ENCODE measurements around the gene YBX1.

YBX1 gene

GRCh38 chr1:42735477-42736105 lies 53.4 kb downstream of the YBX1 start:
- DNase-seq, result no peak

- DNase-seq, result no peak
Measured at GRCh38 chr1:42736152-42736551, 53.9 kb downstream of the YBX1 start.

DNA sequence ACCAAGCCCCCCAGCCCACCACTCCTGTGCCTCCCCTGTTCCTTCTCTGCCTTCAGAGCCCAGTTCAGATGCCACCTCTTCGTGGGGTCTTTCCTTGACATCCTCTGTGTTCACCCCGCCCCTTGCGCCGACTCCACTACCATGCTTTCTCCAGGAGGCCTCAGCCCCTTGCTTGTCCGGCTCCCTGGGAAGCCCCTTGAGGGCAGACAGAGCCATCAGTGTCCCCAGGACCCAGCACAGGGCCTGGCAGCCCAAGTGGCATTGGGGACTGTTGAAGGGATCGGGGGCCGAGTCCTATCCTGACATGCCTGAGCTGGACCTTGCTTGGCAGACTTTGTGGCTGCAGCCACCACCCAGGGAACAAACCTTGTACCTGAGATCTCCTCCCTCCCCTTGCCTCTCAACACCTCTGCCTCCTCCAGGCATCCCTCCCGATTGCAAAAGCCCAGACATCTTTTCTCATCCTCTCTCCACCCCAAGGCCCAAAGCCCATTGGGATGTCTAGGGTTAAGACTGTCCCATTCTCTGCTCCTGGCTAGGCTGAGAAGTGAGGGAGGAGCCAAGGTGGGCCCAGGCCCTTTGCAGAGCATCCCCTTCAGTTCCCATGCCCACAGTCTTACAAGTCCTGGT lies 54.5 kb downstream of the YBX1 start:
- no peak for DNase-seq

DNA sequence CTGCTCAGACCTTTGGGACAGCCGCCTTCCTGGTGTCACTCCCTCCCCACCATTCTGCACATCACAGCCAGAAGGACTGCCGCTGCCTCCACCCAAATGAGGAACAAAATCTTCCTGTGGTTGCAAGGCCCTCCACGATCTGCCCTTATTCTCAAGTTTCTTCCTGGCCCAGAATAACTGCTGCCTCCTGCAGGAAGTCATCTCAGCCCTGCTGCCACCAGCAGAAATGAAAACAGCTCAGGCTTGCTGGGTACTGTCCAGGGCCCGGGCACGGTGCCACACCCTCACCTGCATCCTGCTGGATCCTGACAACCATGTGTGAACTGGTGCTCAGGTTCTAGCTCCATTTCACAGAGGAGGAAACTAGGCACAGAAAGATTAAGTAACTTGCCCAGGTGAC lies 55.0 kb downstream of the YBX1 start:
- peak; percentile 69 for DNase-seq

GRCh38 chr1:42737986-42738677 lies 55.9 kb downstream of the YBX1 start:
- no peak for DNase-seq

DNA sequence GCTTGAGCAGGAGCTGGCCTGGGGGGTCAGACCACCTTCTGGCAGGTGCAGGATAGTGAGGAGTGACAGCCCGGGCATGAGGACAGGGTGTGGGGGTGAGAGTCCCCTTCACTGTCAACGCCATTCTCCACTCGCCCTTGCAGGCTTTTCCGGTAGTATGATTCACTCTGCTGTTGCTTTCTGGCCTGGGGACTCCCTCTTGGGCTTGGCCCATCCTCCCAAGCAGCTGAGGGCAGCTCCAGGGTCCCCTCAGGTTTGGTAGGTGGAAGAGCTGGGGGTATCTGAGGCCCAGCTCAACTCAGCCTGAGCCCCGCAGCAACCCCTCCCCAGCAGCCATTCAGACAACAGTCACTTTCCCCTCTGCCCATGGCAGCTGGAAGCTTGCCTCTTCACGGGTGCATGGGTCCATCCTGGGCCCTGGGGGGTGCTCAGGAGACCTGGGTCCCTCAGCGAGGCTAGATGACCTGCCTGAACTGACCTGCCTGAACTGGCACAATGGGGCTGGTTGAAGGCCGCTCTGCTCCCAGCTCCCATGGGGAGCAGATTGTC lies 56.5 kb downstream of the YBX1 start:
- DNase-seq, result no peak

DNA sequence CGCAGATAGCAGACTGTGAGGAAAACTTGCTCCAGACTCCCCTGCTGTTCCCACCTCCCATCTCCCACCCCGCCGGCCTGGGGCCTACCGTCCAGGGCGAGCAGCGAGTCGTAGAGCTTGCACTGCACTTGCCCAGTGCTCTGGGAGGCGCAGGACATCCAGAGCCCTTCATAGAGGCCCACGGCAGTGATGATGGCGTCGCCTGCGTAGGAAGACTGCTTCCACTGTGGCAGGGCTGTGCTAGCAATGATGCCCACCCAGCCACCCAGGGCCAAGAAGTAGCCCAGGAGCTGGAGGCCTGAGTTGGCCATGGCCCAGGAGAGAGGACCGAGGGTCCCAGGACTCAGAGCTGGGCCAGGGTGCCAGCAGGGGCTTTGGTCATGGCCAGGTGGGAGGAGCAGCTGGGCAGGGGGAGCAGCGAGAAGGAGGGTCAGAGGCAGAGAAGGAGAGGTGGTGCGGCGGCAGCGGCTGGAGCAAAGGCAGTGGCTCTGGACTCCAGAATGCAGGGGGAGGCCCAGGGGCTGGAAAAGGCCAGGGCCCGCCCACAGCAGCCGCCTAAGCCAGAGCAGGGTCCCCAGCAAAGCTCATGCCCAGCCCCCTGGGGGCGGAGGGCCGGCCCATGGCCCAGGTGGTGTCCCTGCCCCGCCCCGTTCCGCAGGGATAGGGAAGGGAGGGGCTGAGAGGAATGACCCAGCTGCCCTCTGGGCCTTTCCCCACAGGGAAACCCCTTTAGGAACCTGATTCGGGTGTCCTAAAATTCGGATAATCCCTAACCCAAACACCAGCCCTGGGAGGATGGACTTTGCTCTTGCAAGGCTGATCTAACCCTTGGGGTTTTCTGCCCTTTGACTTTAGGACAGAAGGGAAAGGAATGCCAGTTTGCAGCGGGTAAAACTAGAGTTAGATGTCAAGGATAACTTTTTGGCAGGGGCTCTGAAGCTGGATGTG lies 57.8 kb downstream of the YBX1 start, which contains the start of gene CLDN19:
Gene CLDN19, minus strand, starts transcription at position 484 of the 948 bp plus-strand sequence. Its CDS starts 173 bp downstream, at position 311.
- no peak for DNase-seq

DNA sequence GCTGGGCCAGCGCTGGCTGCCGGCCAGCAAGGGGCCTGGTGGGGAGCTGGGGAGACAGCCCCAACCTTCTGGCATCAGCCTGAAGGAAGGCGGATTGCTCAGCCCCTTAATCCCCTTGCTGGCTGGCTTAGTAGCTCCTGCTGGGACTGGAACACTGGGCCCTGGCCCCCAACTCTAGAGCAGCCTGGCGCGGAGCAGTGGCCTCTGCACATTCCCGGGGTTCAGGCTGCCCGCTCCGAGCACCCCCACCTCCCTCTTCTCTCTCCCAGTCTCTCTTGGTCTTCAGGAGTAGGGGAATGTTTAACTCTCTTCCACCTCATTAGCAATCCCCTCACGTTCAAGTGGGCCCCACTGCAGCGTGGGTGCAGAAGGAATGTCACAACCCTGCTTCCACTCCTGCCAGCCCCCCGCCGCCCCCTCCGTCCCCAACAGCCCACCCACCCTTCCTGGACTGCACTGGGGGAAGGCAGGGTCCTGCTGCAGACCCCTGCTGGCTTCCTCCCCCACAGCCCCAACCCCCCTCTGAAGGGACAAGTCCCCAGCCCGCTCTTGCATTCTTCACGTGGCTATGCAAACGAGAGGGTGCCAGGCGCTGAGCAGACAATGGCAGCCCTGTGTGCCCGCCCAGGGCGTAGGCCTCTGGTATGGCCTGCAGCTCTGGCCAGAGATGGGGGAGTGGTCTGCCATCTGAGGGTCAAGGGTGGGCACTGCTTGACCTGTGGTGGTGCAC lies 58.8 kb downstream of the YBX1 start:
- no peak for DNase-seq

- DNase-seq, result no peak
Measured at GRCh38 chr1:42741706-42742105, 59.5 kb downstream of the YBX1 start.

DNA sequence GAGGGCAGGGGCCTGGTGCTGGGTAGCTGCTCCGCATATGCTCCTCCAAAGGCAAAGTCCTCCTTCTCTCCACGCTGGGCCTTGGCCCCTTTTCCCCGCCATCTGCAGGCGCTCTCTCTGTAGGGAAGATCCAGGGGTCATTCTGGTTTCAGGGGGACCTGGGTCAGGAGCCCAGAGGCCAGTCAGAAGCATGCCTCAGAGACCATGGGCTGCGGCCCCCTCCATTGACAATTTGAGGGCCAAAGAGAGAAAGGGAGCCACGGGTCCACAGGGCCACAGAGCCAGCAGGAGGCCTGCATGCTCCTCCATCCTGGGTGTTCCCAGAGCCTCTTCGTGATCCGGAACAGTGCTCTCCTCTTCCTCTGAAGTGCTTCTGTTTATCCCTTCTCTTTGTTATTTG lies 59.9 kb downstream of the YBX1 start:
- no peak for DNase-seq

DNA sequence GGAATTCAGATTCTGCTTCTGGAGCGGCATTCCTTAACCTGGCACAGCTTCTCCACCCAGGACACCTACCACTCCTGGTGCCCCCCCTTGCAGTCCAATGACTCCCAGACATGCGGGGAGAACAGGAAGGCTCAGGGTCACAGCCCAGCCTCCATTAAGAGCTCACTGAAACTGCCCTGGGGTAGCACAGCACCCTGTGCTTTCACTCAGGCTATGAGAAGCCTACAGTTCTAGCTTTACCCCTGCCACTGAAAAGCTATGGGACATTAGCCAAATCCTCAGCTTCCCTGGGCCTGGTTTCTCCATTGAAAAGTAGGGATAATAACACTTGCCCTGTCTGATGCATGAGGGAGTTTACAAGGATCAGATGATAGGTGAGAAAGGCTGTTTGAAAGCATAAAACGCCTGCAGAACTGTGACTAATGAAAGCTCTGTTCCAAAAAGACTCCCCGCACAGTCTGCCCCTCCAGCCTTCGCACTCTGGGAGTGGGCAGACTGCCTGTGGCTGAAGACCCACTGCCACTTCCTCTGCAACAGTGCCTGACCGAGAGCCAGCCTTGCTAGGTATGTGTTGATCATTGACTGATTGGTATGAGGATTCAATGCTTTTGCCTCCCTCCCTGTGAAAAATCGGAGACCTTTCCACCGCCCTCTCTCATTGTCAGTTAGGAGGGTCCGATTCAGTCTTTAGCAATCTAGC lies 60.5 kb downstream of the YBX1 start:
- no peak for DNase-seq

DNA sequence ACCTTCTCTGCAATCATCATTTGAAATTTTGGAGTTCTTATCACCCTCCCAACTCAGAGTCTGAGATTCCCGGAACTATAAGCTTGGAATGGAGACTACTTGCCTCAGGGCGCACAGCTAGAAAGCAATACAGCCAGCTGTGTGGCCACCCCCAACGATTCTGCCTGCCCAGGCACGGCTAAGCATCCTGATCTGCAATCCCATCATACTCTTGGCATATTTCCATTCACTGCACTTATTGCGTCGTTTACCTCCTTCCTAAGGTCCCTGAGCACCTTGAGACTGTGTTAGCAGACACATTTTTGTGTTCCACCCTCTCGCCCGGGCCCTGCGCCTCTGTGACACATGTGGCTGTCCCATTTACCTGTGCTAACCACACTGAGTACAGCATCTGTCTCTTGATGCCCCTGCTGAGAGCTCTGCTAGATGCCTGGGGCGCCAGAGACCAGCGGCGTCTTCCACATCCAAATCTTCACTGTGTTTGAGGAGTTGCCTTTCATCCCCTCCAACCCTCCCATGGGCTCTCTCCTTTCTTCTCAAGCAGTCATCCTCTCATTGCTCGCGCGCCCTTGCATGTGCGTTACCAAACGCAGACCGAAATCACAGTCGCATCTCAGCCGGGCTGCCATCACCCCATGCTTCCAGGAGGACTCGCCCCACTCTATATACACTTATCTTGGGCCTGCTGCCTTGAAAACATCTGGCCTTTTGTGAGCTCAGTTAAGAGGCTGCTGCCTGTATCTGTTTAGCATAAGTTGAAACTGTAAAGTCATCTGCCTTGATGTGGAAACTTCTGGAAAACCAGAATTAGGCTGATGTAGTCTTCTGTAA lies 61.3 kb downstream of the YBX1 start:
- no peak for DNase-seq

- DNase-seq, result no peak
Measured at GRCh38 chr1:42744148-42744413, 61.9 kb downstream of the YBX1 start.

DNA sequence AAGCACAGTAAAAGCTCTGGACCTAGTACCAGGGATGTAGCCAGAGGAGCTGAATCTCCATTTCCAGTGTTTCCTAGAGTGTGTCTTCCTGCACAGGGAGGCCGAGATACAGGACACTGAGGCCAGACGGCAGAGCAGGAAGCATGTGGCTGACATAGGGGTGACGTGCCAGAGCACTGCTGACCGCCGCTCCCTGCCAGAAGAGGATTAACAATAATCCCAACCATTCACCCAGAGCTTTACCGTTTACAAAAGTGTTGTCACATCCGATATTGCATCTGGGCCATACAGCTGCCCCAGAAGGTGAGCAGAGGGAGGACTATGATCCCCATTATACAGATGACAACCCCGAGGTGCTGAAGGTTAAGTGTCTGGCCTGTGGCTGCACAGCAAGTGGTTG lies 63.6 kb downstream of the YBX1 start:
- no peak for DNase-seq

DNA sequence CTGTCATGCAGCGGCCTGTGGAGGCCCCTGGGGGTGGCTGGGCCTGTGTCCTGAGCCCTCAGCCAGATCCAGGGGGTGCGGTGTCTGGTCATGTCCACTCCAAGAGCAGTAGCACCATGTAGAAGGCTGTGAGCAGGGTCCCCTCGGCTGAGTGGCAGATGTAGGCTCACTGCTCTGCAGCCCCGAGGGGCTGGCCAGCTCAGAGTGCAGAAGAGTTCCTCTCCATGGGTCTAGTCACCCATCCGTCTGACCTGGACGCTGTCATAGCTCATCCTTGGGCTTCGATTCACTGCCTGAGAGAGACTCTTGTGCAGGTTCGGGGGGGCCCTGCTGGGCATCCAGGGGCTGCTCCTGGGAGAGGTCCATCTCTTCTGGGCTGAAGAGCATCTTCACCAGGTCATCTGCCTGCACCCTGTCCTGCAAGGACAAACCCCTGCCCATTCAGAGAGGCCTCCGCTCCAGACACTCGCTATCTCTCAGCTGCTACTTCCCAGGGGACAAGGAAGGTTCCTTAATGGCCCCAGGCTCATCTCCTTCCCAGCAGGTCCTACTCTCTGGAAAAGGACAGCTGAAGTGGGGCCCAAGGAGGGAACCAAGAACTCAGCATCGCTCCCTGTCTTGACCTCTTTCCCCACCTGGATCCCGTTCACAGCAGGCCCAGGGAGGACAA lies 64.4 kb downstream of the YBX1 start:
- DNase-seq, result no peak

DNA sequence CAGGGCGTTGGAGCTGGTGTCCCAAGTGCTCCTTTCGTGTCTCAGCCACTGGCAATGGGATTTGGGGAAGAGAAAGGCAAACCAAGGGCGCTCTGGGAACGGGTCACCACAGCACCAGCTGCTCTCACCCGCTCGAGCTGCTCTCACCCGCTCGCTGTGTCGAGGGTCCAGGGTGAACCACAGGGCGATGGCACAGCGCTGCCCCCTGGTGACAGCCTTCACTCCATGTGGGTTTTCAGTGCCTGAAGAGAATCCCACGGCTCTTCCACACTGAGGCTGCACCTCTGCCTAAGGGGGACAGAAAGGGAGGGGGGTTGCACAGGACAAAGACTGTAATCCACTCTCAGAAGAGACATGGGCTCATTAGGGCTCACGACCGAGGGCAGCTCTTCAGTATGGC lies 64.9 kb downstream of the YBX1 start:
- no peak for DNase-seq

DNA sequence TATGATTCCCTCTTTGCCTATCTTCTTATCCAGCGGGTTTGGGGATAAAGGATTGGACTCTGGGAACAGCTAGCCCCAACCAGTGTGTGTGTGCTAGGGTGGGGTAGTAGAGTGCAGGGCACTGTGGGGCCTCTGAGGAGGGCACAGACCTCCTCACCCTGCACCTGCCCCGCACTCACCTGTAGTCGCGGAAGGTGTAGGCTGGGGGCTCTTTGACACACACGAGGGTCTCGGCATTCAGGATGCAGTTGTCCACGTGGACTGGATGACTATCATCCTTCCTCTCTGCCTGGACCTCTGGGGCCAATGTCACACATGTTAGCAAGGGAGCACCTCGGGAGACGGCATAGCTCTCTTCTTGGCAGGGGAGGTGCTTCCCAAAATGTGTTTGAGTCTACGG lies 65.8 kb downstream of the YBX1 start:
- DNase-seq, result no peak

- no peak for DNase-seq
Measured at GRCh38 chr1:42748461-42749410, 66.5 kb downstream of the YBX1 start.

DNA sequence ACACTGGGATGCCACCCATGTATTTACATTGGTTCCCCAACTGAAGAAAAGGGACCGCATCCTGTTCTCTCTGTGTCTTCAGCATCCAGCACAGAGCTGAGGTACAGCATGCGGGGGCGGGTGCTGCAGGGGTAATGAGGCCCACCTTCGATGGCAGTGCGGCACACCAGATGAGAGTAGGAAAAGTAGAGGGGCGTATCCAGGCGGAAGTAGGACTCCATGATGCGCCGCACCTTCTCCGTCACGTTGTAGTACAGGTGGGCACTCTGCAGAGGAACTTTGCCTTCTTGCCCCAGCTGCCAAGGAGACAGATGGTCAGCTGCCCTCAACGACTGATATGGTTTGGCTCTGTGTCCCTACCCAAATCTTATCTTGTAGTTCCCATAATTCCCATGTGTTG lies 67.8 kb downstream of the YBX1 start:
- no peak for DNase-seq

All from GF-D8 (cell line).